Natural killer cell treated with Interleukin-12 subunit alpha and Interleukin-12 subunit beta and Interleukin-15 and Interleukin-18, amount 100 ng/mL, for 72 hours (primary cell): ENCODE results near the gene IL1B. TPM values are rescaled to one million over a fixed set of nuclear protein-coding genes. Genes with fewer than 3 reads are reported as not detected.
"Not testable (repeated sequence)": the region's sequence is repeated elsewhere in the genome, so short reads cannot be mapped to it uniquely, and the experiment has no call there.

Experiments used
- ATAC-seq, 2 donors: fragments of 150-1000 bp; cut with Tn5 transposase in 1 of 2; sonication (Bioruptor Pico), chemical (Tn5 transposase) in 1 of 2; 2 replicates each; pipeline ENCODE4 v1.10.0; 2021
- DNase-seq: peaks from one replicate; pipeline ENCODE4 v3.0.0; 2022; ENCODE audit warnings: low spot score
- H3K27ac Mint-ChIP-seq, 2 donors: 1 replicate in 1 of 2; 2 replicates in 1 of 2; pipeline ENCODE4 v1.8.0; 2022; ENCODE audit warnings: mixed read lengths in 2 of 2, mild to moderate bottlenecking in 1 of 2, moderate library complexity in 1 of 2
- H3K27me3 Mint-ChIP-seq, 2 donors: 1 replicate in 1 of 2; 2 replicates in 1 of 2; pipeline ENCODE4 v1.8.0; 2022; ENCODE audit warnings: mixed read lengths in 2 of 2
- H3K36me3 Mint-ChIP-seq: one replicate; pipeline ENCODE4 v1.8.0; 2022; ENCODE audit warnings: mixed read lengths
- H3K4me1 Mint-ChIP-seq, 2 donors: 1 replicate in 1 of 2; 2 replicates in 1 of 2; pipeline ENCODE4 v1.8.0; 2022; ENCODE audit warnings: low read depth in 2 of 2, mixed read lengths in 2 of 2, mild to moderate bottlenecking in 1 of 2
- H3K4me3 Mint-ChIP-seq: one replicate; pipeline ENCODE4 v1.8.0; 2022; ENCODE audit warnings: mixed read lengths
- H3K9me3 Mint-ChIP-seq: 2 replicates; pipeline ENCODE4 v1.8.0; 2022; ENCODE audit warnings: mixed read lengths
- total RNA-seq, 2 donors: library from RNA; stranded (reverse); gene quantifications; one replicate each; pipeline ENCODE4 v1.2.3, GENCODE V29; 2022

IL1B gene
- total RNA-seq, 2 donors from 2014 or later, result 1.8 to 12.0 TPM

- Mint-ChIP-seq H3K27ac (peak overlapping the region; percentile 48 to 90), H3K4me3 (peak overlapping the region; percentile 66), H3K9me3 (peaks cover 4% of the 10 kb centered on the region), H3K4me1 (peaks cover 29 to 37% of the 10 kb centered on the region in 2 donors), H3K27me3 (peaks cover 2 to 30% of the 10 kb centered on the region in 2 donors), H3K36me3 (no peaks in the 10 kb centered on the region)
- DNase-seq, result no peak
- no peak for ATAC-seq
Observed at GRCh38 chr2:112841295-112842044, 4.9 kb upstream of the IL1B start.

DNA sequence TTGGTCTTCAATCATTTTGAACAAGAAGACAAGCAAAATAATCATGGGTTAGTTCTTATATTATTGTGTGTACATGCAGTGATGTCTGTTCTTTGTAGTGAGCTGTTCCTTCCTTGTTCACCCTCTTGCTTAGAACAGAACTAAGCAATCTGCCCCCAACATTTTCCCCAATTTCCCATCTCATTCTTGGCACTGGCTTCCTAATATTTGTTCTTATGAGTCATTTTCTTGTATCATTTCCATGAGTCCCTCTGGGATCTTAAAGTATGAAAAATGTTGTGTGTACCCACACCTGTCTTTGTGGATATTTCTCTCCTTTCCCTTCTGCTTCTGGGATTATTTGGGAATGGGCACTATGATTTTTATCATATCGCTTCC is 3.5 kb upstream of the IL1B start:
- ATAC-seq, result no peak
- Mint-ChIP-seq H3K4me3 (no peak overlapping the region), H3K9me3 (peaks cover 4% of the 10 kb centered on the region), H3K4me1 (peaks cover 29 to 40% of the 10 kb centered on the region in 2 donors), H3K27ac (no peak overlapping the region), H3K36me3 (no peaks in the 10 kb centered on the region), H3K27me3 (peaks cover 2 to 30% of the 10 kb centered on the region in 2 donors)
- no peak for DNase-seq

- ATAC-seq, result peak; percentile 72 to 77
- H3K36me3 Mint-ChIP-seq, result no peaks in the 10 kb centered on the region
- peaks cover 2 to 30% of the 10 kb centered on the region in 2 donors for H3K27me3 Mint-ChIP-seq
- peaks cover 29 to 40% of the 10 kb centered on the region in 2 donors for H3K4me1 Mint-ChIP-seq
- peak overlapping the region; percentile 23 for H3K4me3 Mint-ChIP-seq
- peak overlapping the region in 1 of 2 donors; percentile 75 for H3K27ac Mint-ChIP-seq
- peaks cover 4% of the 10 kb centered on the region for H3K9me3 Mint-ChIP-seq
- no peak for DNase-seq
Observed at GRCh38 chr2:112839407-112840067, 3.0 kb upstream of the IL1B start.

DNA sequence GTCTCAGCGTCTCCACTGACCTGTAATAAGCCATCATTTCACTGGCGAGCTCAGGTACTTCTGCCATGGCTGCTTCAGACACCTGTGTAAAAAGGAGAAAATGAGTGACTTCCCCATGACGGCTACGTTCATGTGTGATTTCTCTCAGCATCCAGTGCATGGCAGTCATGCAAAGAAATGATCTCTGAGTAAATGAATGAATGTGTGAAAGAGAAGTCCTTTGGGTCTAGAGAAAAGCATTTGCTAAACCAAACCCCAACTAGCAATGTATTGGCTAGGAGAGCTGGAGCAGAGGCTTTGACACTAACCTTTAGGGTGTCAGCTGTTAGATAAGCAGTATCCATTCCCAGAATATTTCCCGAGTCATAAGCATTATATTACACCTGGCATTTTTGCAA is 417 bp downstream of the IL1B start:
- H3K9me3 Mint-ChIP-seq, result peaks cover 5% of the 10 kb centered on the region
- H3K36me3 Mint-ChIP-seq, result no peaks in the 10 kb centered on the region
- H3K27me3 Mint-ChIP-seq, result peaks cover 6 to 13% of the 10 kb centered on the region in 2 donors
- H3K27ac Mint-ChIP-seq, result peak overlapping the region in 1 of 2 donors; percentile 4
- peak overlapping the region; percentile 24 for H3K4me3 Mint-ChIP-seq
- H3K4me1 Mint-ChIP-seq, result peaks cover 20 to 29% of the 10 kb centered on the region in 2 donors
- ATAC-seq, result no peak
- DNase-seq, result no peak

DNA sequence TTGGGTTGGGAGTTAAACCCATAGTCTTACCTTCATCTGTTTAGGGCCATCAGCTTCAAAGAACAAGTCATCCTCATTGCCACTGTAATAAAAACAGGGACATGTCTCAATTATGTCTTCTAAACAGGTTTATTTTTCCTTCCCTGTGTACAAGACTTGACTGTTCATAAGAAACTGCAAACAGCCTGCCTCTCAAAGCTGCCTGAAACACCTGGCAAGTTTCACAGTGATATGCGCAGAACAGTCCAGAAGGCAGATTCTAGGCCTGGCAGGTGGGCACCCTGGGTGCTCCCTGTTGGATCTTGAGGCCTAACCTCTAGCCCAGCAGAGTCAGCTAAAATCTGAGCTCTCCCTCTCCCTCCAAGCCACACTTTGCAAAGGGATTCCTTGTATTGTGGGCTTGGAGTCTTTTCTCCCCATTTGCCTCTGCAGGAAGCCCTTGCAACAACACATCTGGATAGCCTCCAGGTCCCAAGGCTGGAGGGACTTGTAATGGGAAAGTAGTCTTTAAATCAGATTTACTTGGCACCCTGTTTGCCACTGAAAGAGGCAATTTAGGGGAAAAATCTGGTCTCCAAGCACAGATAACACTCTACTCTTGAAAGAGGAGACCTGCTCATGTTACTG is 930 bp downstream of the IL1B start:
- H3K4me3 Mint-ChIP-seq, result peak overlapping the region; percentile 24
- H3K27me3 Mint-ChIP-seq, result peaks cover 6 to 11% of the 10 kb centered on the region in 2 donors
- ATAC-seq (no peak), DNase-seq (no peak)
- H3K9me3 Mint-ChIP-seq, result peaks cover 5% of the 10 kb centered on the region
- peaks cover 18 to 28% of the 10 kb centered on the region in 2 donors for H3K4me1 Mint-ChIP-seq
- H3K27ac Mint-ChIP-seq, result no peak overlapping the region
- H3K36me3 Mint-ChIP-seq, result no peaks in the 10 kb centered on the region

- Mint-ChIP-seq H3K36me3 (no peaks in the 10 kb centered on the region), H3K9me3 (peaks cover 5% of the 10 kb centered on the region)
Observed at GRCh38 chr2:112835061-112835501, 1.5 kb downstream of the IL1B start.

DNA sequence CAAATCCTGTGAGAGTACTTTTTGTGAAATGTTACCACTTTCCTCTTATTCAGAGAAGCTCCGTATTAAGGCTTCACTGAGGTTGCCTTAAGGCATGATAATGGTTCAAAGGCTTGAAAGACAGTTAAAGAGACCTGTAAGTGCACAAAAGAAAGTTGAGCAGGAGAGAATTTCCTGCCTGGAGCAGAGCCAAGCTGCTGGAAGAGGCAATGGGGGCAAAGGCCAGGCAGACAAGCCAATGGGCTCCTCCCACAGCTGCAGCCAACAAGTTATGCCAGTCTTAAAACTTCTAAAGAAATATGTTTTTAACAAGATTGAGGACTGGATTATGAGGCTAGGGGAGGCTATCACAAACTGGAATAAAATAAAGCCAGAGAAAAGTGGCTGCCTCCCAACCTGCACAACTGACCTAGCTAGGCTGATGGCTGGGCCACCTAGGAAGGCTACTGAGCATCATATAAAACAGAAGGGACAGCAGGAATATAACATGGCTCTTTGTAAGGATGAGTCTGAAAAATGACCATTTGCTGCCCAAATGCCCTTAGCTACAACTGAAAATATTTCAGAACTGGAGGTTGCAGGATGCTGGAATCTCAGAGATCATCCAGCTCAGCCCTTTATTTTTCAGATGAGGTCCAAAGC is 2.1 kb downstream of the IL1B start:
- Mint-ChIP-seq H3K27me3 (peaks cover 6 to 11% of the 10 kb centered on the region in 2 donors), H3K27ac (no peak overlapping the region), H3K4me1 (peaks cover 17 to 25% of the 10 kb centered on the region in 2 donors), H3K36me3 (no peaks in the 10 kb centered on the region), H3K9me3 (peaks cover 5% of the 10 kb centered on the region), H3K4me3 (no peak overlapping the region)
- ATAC-seq (no peak), DNase-seq (no peak)

More at GRCh38 chr2:112835061-112835501, 1.5 kb downstream of the IL1B start:
- DNase-seq, result no peak
- Mint-ChIP-seq H3K4me1 (peaks cover 18 to 31% of the 10 kb centered on the region in 2 donors), H3K4me3 (no peak overlapping the region), H3K27me3 (peaks cover 6 to 11% of the 10 kb centered on the region in 2 donors), H3K27ac (no peak overlapping the region)
- no peak for ATAC-seq

- peaks cover 5% of the 10 kb centered on the region for H3K9me3 Mint-ChIP-seq
- no peak for DNase-seq
- ATAC-seq, result no peak
Observed at GRCh38 chr2:112833976-112834375, 2.6 kb downstream of the IL1B start.

DNA sequence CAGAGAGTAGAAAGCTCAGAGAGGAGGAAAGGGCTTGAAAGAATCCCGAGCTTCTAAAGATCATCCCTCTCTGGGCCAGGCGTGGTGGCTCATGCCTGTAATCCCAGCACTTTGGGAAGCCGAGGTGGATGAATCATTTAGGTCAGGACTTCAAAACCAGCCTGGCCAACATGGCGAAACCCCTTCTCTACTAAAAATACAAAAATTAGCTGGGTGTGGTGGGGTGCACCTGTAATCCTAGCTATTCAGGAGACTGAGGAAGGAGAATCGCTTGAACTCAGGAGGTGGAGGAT is 3.0 kb downstream of the IL1B start:
- peaks cover 8 to 13% of the 10 kb centered on the region in 2 donors for H3K27me3 Mint-ChIP-seq
- H3K9me3 Mint-ChIP-seq, DNase-seq, H3K4me3 Mint-ChIP-seq, ATAC-seq, H3K36me3 Mint-ChIP-seq: not testable (repeated sequence)
- H3K4me1 Mint-ChIP-seq, result peaks cover 8 to 23% of the 10 kb centered on the region in 2 donors
- H3K27ac Mint-ChIP-seq, result peak overlapping the region in 1 of 2 donors; percentile 10

More at GRCh38 chr2:112833976-112834375, 2.6 kb downstream of the IL1B start:
- Mint-ChIP-seq H3K27ac (no peak overlapping the region), H3K27me3 (peaks cover 9 to 13% of the 10 kb centered on the region in 2 donors), H3K36me3 (no peaks in the 10 kb centered on the region), H3K4me1 (peaks cover 11 to 24% of the 10 kb centered on the region in 2 donors), H3K4me3 (no peak overlapping the region)

GRCh38 chr2:112832841-112833638 is 3.5 kb downstream of the IL1B start:
- H3K4me3 Mint-ChIP-seq, result no peak overlapping the region
- peak overlapping the region in 1 of 2 donors; percentile 10 for H3K27ac Mint-ChIP-seq
- H3K27me3 Mint-ChIP-seq, result peaks cover 6 to 13% of the 10 kb centered on the region in 2 donors
- no peak for DNase-seq
- peaks cover 5% of the 10 kb centered on the region for H3K9me3 Mint-ChIP-seq
- ATAC-seq, result no peak
- H3K36me3 Mint-ChIP-seq, result no peaks in the 10 kb centered on the region
- peaks cover 6 to 24% of the 10 kb centered on the region in 2 donors for H3K4me1 Mint-ChIP-seq

GRCh38 chr2:112831946-112832840 is 4.4 kb downstream of the IL1B start:
- DNase-seq (no peak), ATAC-seq (no peak)
- Mint-ChIP-seq H3K9me3 (peaks cover 5% of the 10 kb centered on the region), H3K4me1 (peaks cover 13 to 29% of the 10 kb centered on the region in 2 donors), H3K4me3 (no peak overlapping the region), H3K36me3 (no peaks in the 10 kb centered on the region), H3K27me3 (peaks cover 6 to 13% of the 10 kb centered on the region in 2 donors), H3K27ac (peak overlapping the region in 1 of 2 donors; percentile 26)

DNA sequence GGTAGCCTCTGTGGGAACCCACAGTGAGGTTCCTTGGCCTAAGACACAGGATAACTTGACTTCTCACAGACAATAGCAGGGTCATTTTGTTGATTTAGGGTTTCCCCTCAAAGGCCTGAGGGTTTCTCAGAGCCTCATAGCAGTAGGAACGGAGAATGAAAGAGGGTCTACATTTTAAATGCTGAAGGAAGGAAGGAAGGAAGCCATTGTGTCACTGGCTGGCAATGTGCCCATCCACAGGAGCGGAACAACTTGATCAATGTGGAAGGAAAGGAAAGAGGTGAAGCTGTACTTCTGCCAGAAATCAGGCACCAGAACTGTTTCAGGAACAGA is 5.1 kb downstream of the IL1B start:
- H3K27me3 Mint-ChIP-seq, result peaks cover 6 to 13% of the 10 kb centered on the region in 2 donors
- peaks cover 5% of the 10 kb centered on the region for H3K9me3 Mint-ChIP-seq
- H3K4me3 Mint-ChIP-seq, result no peak overlapping the region
- DNase-seq, result no peak
- peaks cover 16 to 31% of the 10 kb centered on the region in 2 donors for H3K4me1 Mint-ChIP-seq
- ATAC-seq, result no peak
- no peaks in the 10 kb centered on the region for H3K36me3 Mint-ChIP-seq
- H3K27ac Mint-ChIP-seq, result peak overlapping the region; percentile 5 to 26
